ENCODE results near the gene DGCR8.

Gene DGCR8

GRCh38 chr22:20125201-20126174, 45.4 kb downstream of the DGCR8 start:
- DNase-seq (ENCODE audit: low read depth), result no peak

GRCh38 chr22:20126284-20127029, 46.4 kb downstream of the DGCR8 start:
- DNase-seq (ENCODE audit: low read depth), result no peak

- no peak for DNase-seq (ENCODE audit: low read depth)
Measured at GRCh38 chr22:20127318-20127868, 47.4 kb downstream of the DGCR8 start.

- no peak for DNase-seq (ENCODE audit: low read depth)
Measured at GRCh38 chr22:20127869-20128618, 48.0 kb downstream of the DGCR8 start.

DNA sequence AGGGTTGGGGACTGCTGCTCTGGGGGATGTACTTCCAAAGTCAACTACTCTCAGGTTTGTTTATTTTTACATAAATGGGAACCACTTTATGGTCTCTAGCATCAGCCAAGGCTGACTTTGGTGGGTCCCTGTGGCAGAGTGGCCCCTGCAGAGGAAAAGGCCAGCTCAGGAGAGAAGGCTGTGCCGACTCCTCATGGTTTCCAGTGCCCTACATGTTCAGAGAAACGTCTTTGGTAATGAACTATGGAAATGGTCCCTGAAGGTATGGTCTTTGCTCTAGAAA, 48.5 kb downstream of the DGCR8 start:
- DNase-seq (ENCODE audit: low read depth), result no peak

GRCh38 chr22:20128902-20129746, 49.1 kb downstream of the DGCR8 start:
- no peak for DNase-seq (ENCODE audit: low read depth)

DNA sequence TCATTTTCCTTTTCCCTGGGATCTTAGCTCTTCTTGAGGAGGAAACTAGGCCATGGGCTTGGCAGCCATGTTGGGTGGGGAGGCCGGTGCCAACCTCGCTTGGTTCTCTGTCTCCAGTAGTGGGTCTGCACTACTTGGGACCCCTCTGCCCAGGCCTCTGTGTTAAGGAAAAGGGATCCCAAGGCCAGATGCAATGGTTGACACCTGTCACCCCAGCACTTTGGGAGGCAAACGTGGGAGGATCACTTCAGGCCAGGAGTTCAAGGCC, 49.6 kb downstream of the DGCR8 start:
- no peak for DNase-seq (ENCODE audit: low read depth)

GRCh38 chr22:20130319-20130718, 50.3 kb downstream of the DGCR8 start:
- no peak for DNase-seq (ENCODE audit: low read depth)

- no peak for DNase-seq (ENCODE audit: low read depth)
Measured at GRCh38 chr22:20130731-20131596, 50.9 kb downstream of the DGCR8 start.

GRCh38 chr22:20131597-20131858, 51.5 kb downstream of the DGCR8 start, which contains the start of gene ZDHHC8:
Gene ZDHHC8 (plus strand): TSS chr22:20131804. CDS start chr22:20131948, 144 bp downstream.
- no peak for DNase-seq (ENCODE audit: low read depth)

- no peak for DNase-seq (ENCODE audit: low read depth)
Measured at GRCh38 chr22:20131859-20132685, 52.0 kb downstream of the DGCR8 start.

- no peak for DNase-seq (ENCODE audit: low read depth)
Measured at GRCh38 chr22:20132686-20133246, 52.7 kb downstream of the DGCR8 start.

- no peak for DNase-seq (ENCODE audit: low read depth)
Measured at GRCh38 chr22:20133930-20134549, 54.0 kb downstream of the DGCR8 start.

DNA sequence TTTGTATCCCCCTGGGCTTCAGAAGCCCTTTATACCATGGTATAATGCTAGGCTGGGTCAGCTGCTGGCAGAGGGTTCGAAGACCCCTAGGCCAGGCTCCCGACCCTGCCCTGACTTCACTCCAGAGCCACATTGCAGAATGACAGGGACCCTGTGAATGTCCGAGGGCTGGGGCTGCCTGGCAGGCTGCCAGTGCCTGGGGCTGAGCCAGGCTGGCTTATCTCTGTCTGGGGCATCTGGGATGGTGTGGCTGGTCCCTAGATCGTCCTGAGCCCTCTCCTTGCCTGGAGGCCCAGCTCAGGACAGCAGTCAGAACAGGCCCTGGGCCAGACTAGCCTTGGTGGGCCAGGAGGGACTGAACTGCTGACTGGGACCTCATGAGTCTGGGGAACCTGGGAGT, 55.2 kb downstream of the DGCR8 start:
- DNase-seq (ENCODE audit: low read depth), result no peak

GRCh38 chr22:20135806-20136602, 56.0 kb downstream of the DGCR8 start:
- DNase-seq (ENCODE audit: low read depth), result no peak

- no peak for DNase-seq (ENCODE audit: low read depth)
Measured at GRCh38 chr22:20136603-20136873, 56.5 kb downstream of the DGCR8 start.

DNA sequence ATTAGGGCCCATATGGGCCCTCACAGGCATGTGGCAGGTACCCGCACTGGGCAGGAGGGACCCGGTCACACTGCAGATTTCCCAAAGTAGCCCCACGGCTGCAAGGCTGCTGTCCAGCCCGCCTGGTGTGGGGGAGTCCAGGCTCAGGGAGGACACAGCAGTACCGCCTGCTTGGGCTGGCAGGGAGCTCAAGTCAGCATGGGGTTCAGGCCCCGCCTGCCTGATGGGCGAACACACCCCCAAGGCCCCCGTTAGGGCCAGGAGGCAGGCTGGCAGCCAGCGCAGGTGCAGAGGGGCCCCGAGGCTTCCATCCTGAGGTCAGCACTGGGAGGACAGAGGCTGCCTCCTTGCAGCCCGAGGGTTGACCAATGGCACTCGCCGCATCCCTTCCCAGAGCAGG, 57.1 kb downstream of the DGCR8 start:
- no peak for DNase-seq (ENCODE audit: low read depth)

DNA sequence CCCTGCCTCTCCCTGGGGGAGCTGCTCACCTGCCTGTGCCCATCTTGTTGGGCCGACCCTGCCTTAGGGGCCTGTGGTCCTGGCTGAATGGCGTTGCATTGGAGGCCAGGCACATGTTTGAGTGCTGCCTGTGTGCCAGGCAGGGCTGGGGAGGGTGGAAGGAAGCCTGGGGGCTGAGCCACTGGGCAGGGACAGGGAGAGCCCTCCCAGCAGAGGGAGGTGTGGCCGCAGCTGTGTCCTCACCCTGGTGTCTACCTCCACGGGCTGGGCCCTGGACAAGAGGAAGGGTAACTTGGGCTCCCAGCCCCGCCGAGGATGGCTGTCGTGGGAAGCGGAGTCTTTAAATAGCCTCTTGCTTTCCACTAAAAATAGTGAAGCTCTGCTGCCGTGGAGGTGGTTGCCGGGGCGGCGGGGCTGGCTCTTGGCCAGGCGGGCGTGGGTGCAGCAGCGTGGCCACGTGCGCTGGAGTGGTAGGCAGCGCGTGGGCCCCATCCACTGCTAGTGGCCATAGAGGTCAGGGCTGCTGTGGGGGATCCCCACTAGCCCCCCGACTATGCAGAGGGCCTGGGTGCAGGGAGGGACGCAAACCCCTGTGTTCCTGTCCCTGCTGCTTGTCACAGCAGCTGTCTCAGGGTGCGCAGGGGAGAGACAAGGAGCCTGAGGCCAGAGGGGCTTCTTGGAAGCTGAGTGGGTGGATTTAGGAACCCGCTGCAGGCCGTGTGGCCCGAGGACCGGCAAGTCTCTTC, 57.8 kb downstream of the DGCR8 start:
- no peak for DNase-seq (ENCODE audit: low read depth)
